GM18511 (cell line): ENCODE results near the gene RNF175.
A peak's percentile ranks its signal among the peaks of the same experiment; 100 is the strongest.

Experiments
- ATAC-seq: cut with Tn5 transposase; IDR thresholded peaks from one replicate; pipeline ENCODE4 v1.9.1; 2021; ENCODE audit warnings: mild to moderate bottlenecking, moderate library complexity; ENCODE audit not compliant: unreplicated experiment

RNF175 gene

GRCh38 chr4:153785910-153786721 is 26.3 kb upstream of the RNF175 start:
- no peak for ATAC-seq

- no peak for ATAC-seq
Measured at GRCh38 chr4:153784166-153784699, 24.4 kb upstream of the RNF175 start.

DNA sequence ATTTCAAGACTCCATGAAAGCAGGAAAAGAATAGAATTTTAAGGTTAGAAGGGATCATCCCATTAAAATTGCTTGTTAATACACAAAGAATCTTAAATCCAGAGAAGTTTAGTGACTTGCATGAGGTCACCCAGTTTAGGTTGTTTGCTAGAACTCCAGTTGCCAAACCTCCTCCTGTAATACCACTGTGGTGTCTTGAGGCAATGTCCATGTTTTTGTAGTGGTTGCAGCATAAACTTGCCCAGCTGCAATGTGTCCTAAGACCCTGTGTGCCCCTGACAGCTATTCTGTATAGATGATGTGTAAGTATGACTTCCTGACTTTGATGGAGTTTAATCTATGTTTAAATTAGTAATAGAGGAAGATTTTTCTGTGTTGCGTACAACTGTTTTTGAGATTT is 22.8 kb upstream of the RNF175 start:
- no peak for ATAC-seq

- ATAC-seq, result no peak
Measured at GRCh38 chr4:153781717-153782416, 22.0 kb upstream of the RNF175 start.

DNA sequence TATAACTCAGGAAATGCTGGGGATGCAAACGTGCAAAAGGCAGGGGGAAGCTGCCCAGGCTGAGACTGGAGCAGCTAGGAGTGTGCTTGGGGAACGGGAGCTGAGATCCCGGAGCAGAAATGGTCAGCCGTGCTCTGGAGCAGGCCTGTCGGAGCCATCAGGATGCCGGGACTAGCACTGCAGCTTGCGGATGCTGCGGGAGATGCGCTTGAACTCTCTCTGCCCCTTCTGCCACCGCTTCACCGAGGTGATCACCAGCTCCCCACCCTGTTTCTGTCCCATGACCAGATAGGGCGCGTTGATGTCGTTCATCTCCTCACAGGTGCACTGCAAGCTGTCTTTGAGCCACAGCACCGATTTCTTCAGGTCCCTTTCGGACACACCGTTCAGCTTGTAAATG is 21.5 kb upstream of the RNF175 start:
- peak; percentile 9 for ATAC-seq

- peak; percentile 84 for ATAC-seq
Measured at GRCh38 chr4:153780876-153781275, 21.1 kb upstream of the RNF175 start.

GRCh38 chr4:153780221-153780620 is 20.4 kb upstream of the RNF175 start:
- no peak for ATAC-seq

DNA sequence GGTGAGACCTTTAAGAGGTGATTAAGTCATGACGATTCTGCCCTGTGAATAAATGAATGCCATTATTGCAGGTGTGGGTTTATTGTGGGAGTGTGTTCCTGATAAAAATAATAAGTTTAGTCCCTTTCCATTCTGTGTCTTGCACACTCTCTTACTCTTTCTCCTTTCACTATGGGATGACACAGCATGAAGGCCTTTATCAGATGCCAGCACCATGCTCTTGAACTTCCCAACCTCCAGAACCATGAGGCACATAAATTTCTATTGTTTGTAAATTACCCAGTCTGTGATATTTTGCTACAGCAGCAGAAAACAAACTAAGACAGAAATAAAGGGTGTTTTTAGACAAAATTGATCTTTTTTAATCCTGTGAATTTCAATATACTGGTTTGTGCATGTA is 18.6 kb upstream of the RNF175 start:
- ATAC-seq, result no peak

GRCh38 chr4:153777421-153777820 is 17.6 kb upstream of the RNF175 start:
- no peak for ATAC-seq

DNA sequence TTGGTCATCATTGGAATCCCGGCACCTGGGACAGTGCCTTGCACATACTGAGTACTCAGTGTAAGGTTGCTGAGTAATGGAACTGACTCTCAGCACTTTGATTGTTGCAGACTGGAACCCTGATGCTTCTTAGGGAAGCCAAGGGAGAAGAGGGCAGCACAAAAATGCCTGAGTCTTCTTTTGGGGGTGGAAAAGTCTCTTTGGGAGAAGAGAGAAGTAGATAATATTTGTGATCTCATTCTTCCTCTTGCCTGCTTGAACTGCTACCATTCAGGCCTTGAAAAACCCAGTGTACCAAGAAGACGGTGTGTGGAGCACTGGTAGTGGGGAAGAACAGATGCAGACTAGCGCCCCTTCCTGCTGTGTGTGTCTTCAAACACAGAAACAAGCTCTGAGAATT is 16.8 kb upstream of the RNF175 start:
- no peak for ATAC-seq

GRCh38 chr4:153773236-153773690 is 13.4 kb upstream of the RNF175 start:
- ATAC-seq, result no peak

- ATAC-seq, result no peak
Measured at GRCh38 chr4:153771046-153771445, 11.2 kb upstream of the RNF175 start.

GRCh38 chr4:153766758-153767157 is 6.9 kb upstream of the RNF175 start:
- no peak for ATAC-seq

GRCh38 chr4:153765894-153766293 is 6.1 kb upstream of the RNF175 start:
- no peak for ATAC-seq

DNA sequence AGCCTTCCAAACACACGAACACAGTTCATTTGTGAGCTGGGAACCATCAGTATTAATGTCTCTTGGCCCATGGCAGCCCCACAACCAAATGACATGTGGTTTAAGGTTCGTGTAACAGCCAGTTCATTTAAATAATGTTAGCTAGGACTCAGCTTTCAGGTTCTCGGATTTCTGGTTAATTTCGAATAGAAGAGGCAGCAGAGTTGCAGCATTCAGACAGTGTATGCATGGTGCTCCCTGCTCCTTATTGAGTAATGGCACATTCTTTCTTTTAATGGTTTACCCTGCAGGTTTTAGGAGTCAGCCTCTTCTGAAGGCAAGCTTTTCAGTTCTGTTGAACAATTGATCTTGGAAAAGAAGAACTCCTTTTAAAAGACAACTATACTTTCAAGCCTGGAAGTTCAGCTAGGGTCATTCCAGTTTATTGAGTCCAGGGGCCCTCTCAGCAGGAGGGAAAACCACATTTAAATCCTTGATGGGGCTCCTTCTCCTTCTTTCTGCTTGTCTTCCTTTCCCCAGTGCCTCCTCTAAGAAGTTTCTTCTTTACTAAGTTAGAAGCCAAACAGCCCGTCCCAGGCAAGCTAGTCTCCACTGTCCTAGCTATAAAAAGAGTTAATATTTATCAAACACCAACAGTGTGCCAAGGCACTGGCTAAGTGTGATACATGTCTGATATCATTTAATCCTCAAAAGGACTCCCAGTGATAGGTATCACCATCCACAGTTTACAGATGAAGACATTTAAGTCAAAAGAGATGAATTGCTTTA is 5.0 kb upstream of the RNF175 start:
- ATAC-seq, result no peak

DNA sequence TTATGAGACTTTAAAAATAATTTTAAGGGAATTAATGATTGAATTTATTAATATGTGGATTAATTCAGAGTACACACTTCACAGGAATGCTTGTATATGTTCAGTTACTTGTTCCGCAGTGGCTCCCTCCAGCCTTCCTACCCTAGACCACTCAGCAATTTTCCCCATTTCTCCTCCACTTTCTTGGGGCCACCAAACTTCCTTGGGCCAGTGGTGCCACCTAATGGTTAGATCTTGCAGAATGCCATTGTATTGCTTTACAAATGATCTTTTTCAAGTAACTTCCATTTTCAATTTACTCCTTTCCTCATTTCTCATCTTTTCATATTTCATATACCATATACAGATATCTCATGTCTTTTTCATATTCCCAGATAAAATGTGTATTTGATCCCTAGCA is 3.6 kb upstream of the RNF175 start:
- no peak for ATAC-seq

DNA sequence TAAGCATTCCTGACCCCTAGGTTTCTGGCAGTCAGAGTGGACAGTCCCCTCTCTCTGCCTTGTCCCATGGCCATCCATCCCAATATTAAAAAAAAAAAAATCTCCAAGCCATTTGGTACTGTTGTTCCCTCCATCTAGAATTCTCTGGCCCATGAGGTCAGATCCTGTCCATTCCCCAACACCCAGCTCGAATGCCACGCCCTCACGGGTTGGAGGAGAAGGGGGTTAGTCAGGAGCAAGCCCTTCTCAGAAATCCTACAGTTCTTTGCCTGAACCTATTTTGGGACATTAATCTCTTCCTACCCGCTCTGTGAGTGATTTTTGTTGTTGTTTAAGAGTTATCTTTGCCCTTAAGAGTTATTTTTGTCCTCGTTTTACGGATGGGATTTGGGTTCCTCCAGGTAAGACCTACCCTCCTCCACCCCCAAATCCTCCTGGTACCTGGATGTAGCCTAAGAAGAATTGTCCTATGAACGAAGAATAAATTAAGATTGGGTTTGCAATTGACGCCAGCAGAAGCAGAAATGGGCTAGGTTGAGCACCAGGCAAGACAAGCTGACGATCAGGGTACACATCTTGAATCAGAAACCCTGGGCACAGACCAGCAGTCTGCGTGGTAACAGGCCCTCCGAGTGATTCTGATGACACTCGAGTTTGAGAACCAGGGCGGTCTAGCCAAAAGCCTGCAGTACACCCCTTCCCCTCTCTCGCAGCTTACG is 977 bp downstream of the RNF175 start:
- no peak for ATAC-seq

GRCh38 chr4:153758136-153758535 is 1.7 kb downstream of the RNF175 start:
- ATAC-seq, result no peak

GRCh38 chr4:153757407-153757806 is 2.4 kb downstream of the RNF175 start:
- ATAC-seq, result no peak

- no peak for ATAC-seq
Measured at GRCh38 chr4:153755186-153755585, 4.6 kb downstream of the RNF175 start.
